RWPE2 (cell line): Measurements from ENCODE around the gene PTRH1.
A peak's percentile ranks its signal among the peaks of the same experiment; 100 is the strongest.

ENCODE experiments used
- ATAC-seq: fragments of 200-7000 bp; cut with Tn5 transposase; 3 replicates; pipeline ENCODE4 v1.9.1; 2021; ENCODE audit warnings: low read depth
- DNase-seq: peaks from one replicate; pipeline ENCODE4 v3.0.0-alpha.2; 2020; ENCODE audit warnings: low spot score
- H3K27ac ChIP-seq: fragments of 450-650 bp; 2 replicates; pipeline ENCODE4 v1.5.1; 2017; ENCODE audit warnings: mild to moderate bottlenecking; ENCODE audit not compliant: poor library complexity, severe bottlenecking
- H3K27me3 ChIP-seq: fragments of 250-450 bp; sonication (Bioruptor Pico); 2 replicates; pipeline ENCODE4 v1.5.1; 2021; ENCODE audit warnings: mild to moderate bottlenecking, moderate library complexity; ENCODE audit not compliant: insufficient read depth, poor library complexity, severe bottlenecking
- H3K36me3 ChIP-seq: fragments of 250-450 bp; sonication (Bioruptor Pico); 2 replicates; pipeline ENCODE4 v1.5.1; 2020; ENCODE audit warnings: low read depth, mild to moderate bottlenecking, moderate library complexity
- H3K4me1 ChIP-seq: fragments of 250-450 bp; sonication (Bioruptor Pico); 2 replicates; pipeline ENCODE4 v1.5.1; 2021; ENCODE audit warnings: mild to moderate bottlenecking, moderate library complexity; ENCODE audit not compliant: insufficient read depth, poor library complexity, severe bottlenecking
- H3K4me3 ChIP-seq: fragments of 250-450 bp; sonication (Bioruptor Pico); 2 replicates; pipeline ENCODE4 v1.5.1; 2021; ENCODE audit warnings: mild to moderate bottlenecking, moderate library complexity; ENCODE audit not compliant: severe bottlenecking
- H3K9me3 ChIP-seq: fragments of 250-450 bp; sonication (Bioruptor Pico); 2 replicates; pipeline ENCODE4 v1.5.1; 2021; ENCODE audit warnings: mild to moderate bottlenecking, moderate library complexity; ENCODE audit not compliant: severe bottlenecking
- CTCF ChIP-seq: fragments of 450-650 bp; IDR thresholded peaks from one replicate; pipeline ENCODE4 v1.5.1; 2017; ENCODE audit warnings: mild to moderate bottlenecking, moderate library complexity; ENCODE audit not compliant: poor library complexity, severe bottlenecking

Gene PTRH1

GRCh38 chr9:127698985-127699670 lies 16.3 kb downstream of the PTRH1 start:
- ATAC-seq: peak; percentile 95
- Histone ChIP-seq H3K9me3 (no peaks in the 10 kb centered on the region), H3K36me3 (no peaks in the 10 kb centered on the region), H3K27me3 (no peaks in the 10 kb centered on the region), H3K27ac (no peak overlapping the region), H3K4me1 (no peaks in the 10 kb centered on the region), H3K4me3 (peak overlapping the region; percentile 7)
- peak; percentile 90 for DNase-seq
- TF ChIP-seq CTCF: no peak

- Histone ChIP-seq H3K4me1 (no peaks in the 10 kb centered on the region), H3K27ac (no peak overlapping the region), H3K36me3 (no peaks in the 10 kb centered on the region), H3K27me3 (no peaks in the 10 kb centered on the region), H3K4me3 (no peak overlapping the region), H3K9me3 (no peaks in the 10 kb centered on the region)
- no peak for TF ChIP-seq CTCF
- ATAC-seq (no peak), DNase-seq (no peak)
These were observed 17.1 kb downstream of the PTRH1 start for GRCh38 chr9:127698386-127698785.

GRCh38 chr9:127697575-127697974 lies 17.9 kb downstream of the PTRH1 start:
- Histone ChIP-seq H3K9me3 (no peaks in the 10 kb centered on the region), H3K4me1 (no peaks in the 10 kb centered on the region), H3K27me3 (no peaks in the 10 kb centered on the region), H3K4me3 (no peak overlapping the region), H3K36me3 (no peaks in the 10 kb centered on the region), H3K27ac (no peak overlapping the region)
- TF ChIP-seq CTCF: no peak
- ATAC-seq (no peak), DNase-seq (no peak)

GRCh38 chr9:127694890-127695720 lies 20.4 kb downstream of the PTRH1 start:
- Histone ChIP-seq H3K36me3 (no peaks in the 10 kb centered on the region), H3K27me3 (no peaks in the 10 kb centered on the region), H3K27ac (no peak overlapping the region), H3K4me1 (no peaks in the 10 kb centered on the region), H3K9me3 (no peaks in the 10 kb centered on the region), H3K4me3 (no peak overlapping the region)
- no peak for TF ChIP-seq CTCF
- DNase-seq: no peak
- ATAC-seq: no peak

GRCh38 chr9:127693697-127694096 lies 21.8 kb downstream of the PTRH1 start:
- Histone ChIP-seq H3K9me3 (no peaks in the 10 kb centered on the region), H3K36me3 (no peaks in the 10 kb centered on the region), H3K4me1 (no peaks in the 10 kb centered on the region), H3K27ac (no peak overlapping the region), H3K4me3 (no peak overlapping the region), H3K27me3 (no peaks in the 10 kb centered on the region)
- no peak for TF ChIP-seq CTCF
- DNase-seq: no peak
- no peak for ATAC-seq
